ENCODE results near the gene NFIA. TPM values are rescaled to one million over a fixed set of nuclear protein-coding genes. Genes with fewer than 3 reads are reported as not detected.

The NFIA gene
- total RNA-seq, 1 experiment from 2014 or later, result 20.9 TPM

DNA sequence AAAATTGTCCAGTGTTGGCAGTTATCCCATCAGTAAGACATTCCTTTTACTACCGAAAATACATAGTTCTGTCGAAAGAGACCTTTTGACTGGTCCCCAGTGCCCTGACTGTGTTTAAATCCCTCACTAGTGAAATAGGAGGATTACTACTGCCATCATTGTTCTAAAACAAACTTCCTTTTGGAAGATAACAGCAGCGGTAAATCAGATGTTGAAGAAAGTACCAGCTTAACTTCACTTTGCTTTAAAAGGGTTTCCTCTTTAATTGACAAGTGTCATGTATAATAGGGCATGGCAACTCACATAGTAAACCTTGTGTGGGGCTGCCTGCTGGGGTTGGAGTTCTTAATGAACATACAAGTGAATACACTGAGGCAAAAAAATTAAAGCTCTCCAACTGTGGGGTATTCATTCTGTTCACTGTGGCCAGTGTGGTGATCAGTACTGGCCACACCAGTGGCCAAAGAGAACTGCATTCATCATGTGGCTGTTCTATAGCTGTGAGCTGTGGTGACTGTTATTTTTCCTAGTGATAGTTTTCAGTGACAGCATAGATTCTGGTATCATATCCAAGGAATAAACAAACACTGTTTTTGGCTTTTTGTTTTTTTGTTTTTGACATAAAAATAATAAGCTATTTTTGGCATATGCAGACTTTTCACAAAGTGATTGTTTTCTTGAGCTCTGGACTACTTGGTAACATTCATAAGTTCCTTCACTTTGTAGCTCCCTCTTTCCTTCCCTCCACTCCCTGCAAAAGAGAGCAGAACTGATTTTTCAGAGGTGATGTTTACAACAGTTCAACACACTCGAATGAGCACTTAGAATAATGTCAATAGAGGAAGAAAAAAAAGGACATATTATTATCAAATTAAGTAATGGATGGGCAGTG lies 74.5 kb downstream of the NFIA start:
- no TSS peak for BruUV-seq (replicated peaks)
- Histone ChIP-seq H3K4me3 (ENCODE audit: low read depth in 2 of 2, low read length in 2 of 2) (no peak overlapping the region), H3K27me3 (ENCODE audit: control insufficient read depth, insufficient read depth, low read length) (no peaks in the 10 kb centered on the region), H3K36me3 (ENCODE audit: control insufficient read depth, insufficient read depth, low read length) (no peaks in the 10 kb centered on the region), H3K9me3 (ENCODE audit: control insufficient read depth, insufficient read depth, low read depth, low read length) (no peaks in the 10 kb centered on the region), H3K27ac (ENCODE audit: low read length) (no peak overlapping the region), H3K4me1 (ENCODE audit: control insufficient read depth, insufficient read depth, low read length) (peaks cover 14% of the 10 kb centered on the region)
- ATAC-seq (no peak), DNase-seq (ENCODE audit: low read depth, low spot score) (no peak)
- in situ Hi-C loops (cut with HindIII; ENCODE audit: low pct_unique_long_range_greater_than_20kb, low sequenced_read_pairs), result no loop called here
- ChIA-PET POLR2A (no interaction called here), CTCF (no interaction called here)
- TF ChIP-seq SIN3A (IDR thresholded peaks at IDR 0.05; ENCODE audit: borderline replicate concordance, insufficient read depth, low read depth, low read length) (no peak), POLR2AphosphoS5 (IDR thresholded peaks at IDR 0.05; ENCODE audit: low read depth, low read length) (no peak), TCF7L2 (IDR thresholded peaks at IDR 0.05; ENCODE audit: low read depth, low read length) (no peak)
- TF ChIP-seq, protein P1, sequence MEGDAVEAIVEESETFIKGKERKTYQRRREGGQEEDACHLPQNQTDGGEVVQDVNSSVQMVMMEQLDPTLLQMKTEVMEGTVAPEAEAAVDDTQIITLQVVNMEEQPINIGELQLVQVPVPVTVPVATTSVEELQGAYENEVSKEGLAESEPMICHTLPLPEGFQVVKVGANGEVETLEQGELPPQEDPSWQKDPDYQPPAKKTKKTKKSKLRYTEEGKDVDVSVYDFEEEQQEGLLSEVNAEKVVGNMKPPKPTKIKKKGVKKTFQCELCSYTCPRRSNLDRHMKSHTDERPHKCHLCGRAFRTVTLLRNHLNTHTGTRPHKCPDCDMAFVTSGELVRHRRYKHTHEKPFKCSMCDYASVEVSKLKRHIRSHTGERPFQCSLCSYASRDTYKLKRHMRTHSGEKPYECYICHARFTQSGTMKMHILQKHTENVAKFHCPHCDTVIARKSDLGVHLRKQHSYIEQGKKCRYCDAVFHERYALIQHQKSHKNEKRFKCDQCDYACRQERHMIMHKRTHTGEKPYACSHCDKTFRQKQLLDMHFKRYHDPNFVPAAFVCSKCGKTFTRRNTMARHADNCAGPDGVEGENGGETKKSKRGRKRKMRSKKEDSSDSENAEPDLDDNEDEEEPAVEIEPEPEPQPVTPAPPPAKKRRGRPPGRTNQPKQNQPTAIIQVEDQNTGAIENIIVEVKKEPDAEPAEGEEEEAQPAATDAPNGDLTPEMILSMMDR (IDR thresholded peaks at IDR 0.05), result no peak
- TF ChIP-seq, protein P2, sequence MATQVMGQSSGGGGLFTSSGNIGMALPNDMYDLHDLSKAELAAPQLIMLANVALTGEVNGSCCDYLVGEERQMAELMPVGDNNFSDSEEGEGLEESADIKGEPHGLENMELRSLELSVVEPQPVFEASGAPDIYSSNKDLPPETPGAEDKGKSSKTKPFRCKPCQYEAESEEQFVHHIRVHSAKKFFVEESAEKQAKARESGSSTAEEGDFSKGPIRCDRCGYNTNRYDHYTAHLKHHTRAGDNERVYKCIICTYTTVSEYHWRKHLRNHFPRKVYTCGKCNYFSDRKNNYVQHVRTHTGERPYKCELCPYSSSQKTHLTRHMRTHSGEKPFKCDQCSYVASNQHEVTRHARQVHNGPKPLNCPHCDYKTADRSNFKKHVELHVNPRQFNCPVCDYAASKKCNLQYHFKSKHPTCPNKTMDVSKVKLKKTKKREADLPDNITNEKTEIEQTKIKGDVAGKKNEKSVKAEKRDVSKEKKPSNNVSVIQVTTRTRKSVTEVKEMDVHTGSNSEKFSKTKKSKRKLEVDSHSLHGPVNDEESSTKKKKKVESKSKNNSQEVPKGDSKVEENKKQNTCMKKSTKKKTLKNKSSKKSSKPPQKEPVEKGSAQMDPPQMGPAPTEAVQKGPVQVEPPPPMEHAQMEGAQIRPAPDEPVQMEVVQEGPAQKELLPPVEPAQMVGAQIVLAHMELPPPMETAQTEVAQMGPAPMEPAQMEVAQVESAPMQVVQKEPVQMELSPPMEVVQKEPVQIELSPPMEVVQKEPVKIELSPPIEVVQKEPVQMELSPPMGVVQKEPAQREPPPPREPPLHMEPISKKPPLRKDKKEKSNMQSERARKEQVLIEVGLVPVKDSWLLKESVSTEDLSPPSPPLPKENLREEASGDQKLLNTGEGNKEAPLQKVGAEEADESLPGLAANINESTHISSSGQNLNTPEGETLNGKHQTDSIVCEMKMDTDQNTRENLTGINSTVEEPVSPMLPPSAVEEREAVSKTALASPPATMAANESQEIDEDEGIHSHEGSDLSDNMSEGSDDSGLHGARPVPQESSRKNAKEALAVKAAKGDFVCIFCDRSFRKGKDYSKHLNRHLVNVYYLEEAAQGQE (IDR thresholded peaks at IDR 0.05; ENCODE audit: insufficient read depth in 1 of 2, low read depth in 2 of 2, low read length in 1 of 2), result no peak
- intact Hi-C loops (cut with micrococcal nuclease; ENCODE audit: unreplicated experiment), result no loop called here

DNA sequence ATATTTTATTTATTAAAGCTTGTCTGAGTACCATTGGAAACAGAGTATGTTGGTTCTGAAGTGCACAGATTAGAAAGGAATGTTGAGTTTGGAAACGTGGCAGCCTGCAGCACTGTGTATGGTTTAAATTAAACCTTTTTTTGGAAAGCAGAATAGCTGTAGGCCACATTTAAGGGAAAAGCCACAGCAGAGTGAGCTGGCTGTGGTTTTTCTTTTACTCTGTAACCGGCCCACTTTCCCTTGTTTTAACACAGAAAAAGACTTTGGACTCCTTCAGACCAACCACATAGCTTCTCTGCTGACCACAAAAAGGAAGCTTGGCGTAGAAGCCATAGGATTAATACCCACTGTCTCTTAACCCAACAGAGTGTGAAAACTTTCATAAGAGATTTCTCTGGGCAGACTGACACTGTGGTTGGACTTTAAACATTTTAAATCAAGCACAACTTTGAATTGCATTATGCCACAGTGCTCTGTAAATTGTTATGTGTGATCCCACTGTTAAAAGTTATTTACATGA lies 75.2 kb downstream of the NFIA start:
- ATAC-seq (no peak), DNase-seq (ENCODE audit: low read depth, low spot score) (no peak)
- intact Hi-C loops (cut with micrococcal nuclease; ENCODE audit: unreplicated experiment), result no loop called here
- Histone ChIP-seq H3K4me1 (ENCODE audit: control insufficient read depth, insufficient read depth, low read length) (peaks cover 7% of the 10 kb centered on the region; the same call in 1 of the 2 replicates), H3K9me3 (ENCODE audit: control insufficient read depth, insufficient read depth, low read depth, low read length) (no peaks in the 10 kb centered on the region), H3K36me3 (ENCODE audit: control insufficient read depth, insufficient read depth, low read length) (no peaks in the 10 kb centered on the region), H3K27ac (ENCODE audit: low read length) (peak overlapping the region; percentile 30; the same call in 1 of the 2 replicates), H3K4me3 (ENCODE audit: low read depth in 2 of 2, low read length in 2 of 2) (no peak overlapping the region), H3K27me3 (ENCODE audit: control insufficient read depth, insufficient read depth, low read length) (no peaks in the 10 kb centered on the region)
- ChIA-PET CTCF (no interaction called here), POLR2A (no interaction called here)
- no TSS peak for BruUV-seq (replicated peaks)
- in situ Hi-C loops (cut with HindIII; ENCODE audit: low pct_unique_long_range_greater_than_20kb, low sequenced_read_pairs), result no loop called here
- no peak for TF ChIP-seq SIN3A (IDR thresholded peaks at IDR 0.05; ENCODE audit: borderline replicate concordance, insufficient read depth, low read depth, low read length)
- no peak for TF ChIP-seq POLR2AphosphoS5 (IDR thresholded peaks at IDR 0.05; ENCODE audit: low read depth, low read length)
- TF ChIP-seq, protein P2 (IDR thresholded peaks at IDR 0.05; ENCODE audit: insufficient read depth in 1 of 2, low read depth in 2 of 2, low read length in 1 of 2), result no peak
- TF ChIP-seq, protein P1 (IDR thresholded peaks at IDR 0.05), result no peak
- TF ChIP-seq TCF7L2 (IDR thresholded peaks at IDR 0.05; ENCODE audit: low read depth, low read length), result no peak

Measured in Panc1 (cell line).